IPS DF 6.9 (cell line): ENCODE results near the gene ABI3BP.

Experiments used
- DNase-seq: peaks from one replicate; pipeline ENCODE4 v3.0.0-alpha.2; 2013; ENCODE audit warnings: low read depth, low spot score
- H3K27ac ChIP-seq: one replicate; pipeline ENCODE4 v1.5.1; 2013; ENCODE audit warnings: low read length, control low read depth
- H3K27me3 ChIP-seq: 2 replicates; pipeline ENCODE4 v1.6.1; 2013; ENCODE audit warnings: mild to moderate bottlenecking, low read length; ENCODE audit not compliant: control insufficient read depth, insufficient read depth
- H3K36me3 ChIP-seq: 2 replicates; pipeline ENCODE4 v1.6.1; 2013; ENCODE audit warnings: low read length; ENCODE audit not compliant: control insufficient read depth, insufficient read depth
- H3K4me1 ChIP-seq: 2 replicates; pipeline ENCODE4 v1.6.1; 2013; ENCODE audit warnings: low read length; ENCODE audit not compliant: control insufficient read depth, insufficient read depth
- H3K4me3 ChIP-seq: 2 replicates; pipeline ENCODE4 v1.5.1; 2013; ENCODE audit warnings: mild to moderate bottlenecking, low read length
- H3K9me3 ChIP-seq: 2 replicates; pipeline ENCODE4 v1.6.1; 2013; ENCODE audit warnings: low read length, inconsistent platforms; ENCODE audit not compliant: control insufficient read depth, insufficient read depth
- WGBS: extraction: QIAGEN DNeasy Blood & Tissue Kit; methylation state at CpG from one replicate; pipeline ENCODE4 v1.1.7; 2013; ENCODE audit warnings: mixed read lengths, missing lambda C conversion rate; ENCODE audit not compliant: insufficient read length, insufficient coverage; 5-methylcytosine and 5-hydroxymethylcytosine counted together

ABI3BP gene

DNA sequence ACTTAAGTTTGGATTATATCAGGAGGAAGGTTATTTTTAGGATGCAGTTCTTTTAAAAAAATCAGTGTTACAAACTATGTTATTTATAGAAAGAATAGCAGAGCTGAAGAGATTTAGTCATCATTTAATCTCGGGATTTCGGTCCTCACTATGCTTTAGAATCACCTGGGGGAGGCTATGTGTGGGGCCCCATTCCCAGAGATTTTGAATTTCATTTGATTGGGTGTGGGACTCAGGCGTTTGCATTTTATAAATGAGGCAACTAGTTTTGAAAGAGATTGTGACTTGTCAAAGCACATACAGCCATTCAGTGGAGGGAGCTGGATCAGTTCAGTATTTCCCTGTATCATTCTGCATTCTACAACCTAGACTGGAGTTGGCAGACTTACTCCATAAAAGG is 247.1 kb downstream of the ABI3BP start:
- no peak for DNase-seq
- Histone ChIP-seq H3K9me3 (no peaks in the 10 kb centered on the region), H3K36me3 (peaks cover 5% of the 10 kb centered on the region; the same call in 1 of the 2 replicates), H3K4me1 (no peaks in the 10 kb centered on the region), H3K4me3 (no peak overlapping the region), H3K27me3 (no peaks in the 10 kb centered on the region), H3K27ac (no peak overlapping the region)
- whole genome bisulfite sequencing, result no CpG with 5 or more reads among the region's 3 CpGs

DNA sequence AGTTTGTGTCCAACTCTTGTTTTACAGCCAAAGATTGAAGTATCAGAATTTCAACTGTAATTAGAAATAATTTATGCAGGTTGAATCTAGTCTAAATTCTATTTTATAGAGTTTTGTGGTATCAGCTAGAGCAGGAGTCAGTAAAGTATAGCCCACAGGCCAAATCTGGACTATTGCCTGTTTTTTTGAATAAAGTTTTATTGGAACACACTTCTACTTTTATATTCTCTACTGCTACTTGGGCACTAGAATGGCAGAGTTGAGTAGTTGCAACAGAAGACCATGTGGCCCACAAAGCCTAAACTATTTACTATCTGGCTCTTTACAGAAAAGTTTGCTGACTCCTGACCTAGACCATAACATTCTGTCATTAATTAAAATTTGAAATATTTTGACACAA is 247.6 kb downstream of the ABI3BP start:
- H3K36me3 ChIP-seq, result peaks cover 5% of the 10 kb centered on the region; the same call in 1 of the 2 replicates

DNA sequence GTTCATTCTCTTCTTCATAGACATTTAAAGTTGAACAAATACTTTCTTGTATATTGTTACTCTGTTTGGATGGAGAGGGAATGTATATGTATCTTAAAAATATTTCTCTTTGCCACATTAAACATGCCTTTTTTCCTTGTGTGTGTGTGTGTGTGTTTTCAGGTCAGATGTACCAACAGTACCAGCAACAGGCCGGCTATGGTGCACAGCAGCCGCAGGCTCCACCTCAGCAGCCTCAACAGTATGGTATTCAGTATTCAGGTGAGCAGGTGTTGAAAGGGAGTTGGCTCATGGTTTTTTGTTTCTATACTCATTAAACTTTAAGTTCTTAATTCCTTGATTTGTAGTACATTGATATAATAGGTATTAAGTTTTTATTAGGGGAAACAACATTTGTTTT is 248.6 kb downstream of the ABI3BP start:
- Histone ChIP-seq H3K27me3 (no peaks in the 10 kb centered on the region), H3K4me3 (no peak overlapping the region), H3K36me3 (peaks cover 5% of the 10 kb centered on the region; the same call in 1 of the 2 replicates)

More for the DNA sequence above, 247.6 kb downstream of the ABI3BP start:
- no peaks in the 10 kb centered on the region for H3K9me3 ChIP-seq
- no peak overlapping the region for H3K27ac ChIP-seq
- no peaks in the 10 kb centered on the region for H3K4me1 ChIP-seq
- no peak overlapping the region for H3K4me3 ChIP-seq
- no peaks in the 10 kb centered on the region for H3K27me3 ChIP-seq
- no peak for DNase-seq

DNA sequence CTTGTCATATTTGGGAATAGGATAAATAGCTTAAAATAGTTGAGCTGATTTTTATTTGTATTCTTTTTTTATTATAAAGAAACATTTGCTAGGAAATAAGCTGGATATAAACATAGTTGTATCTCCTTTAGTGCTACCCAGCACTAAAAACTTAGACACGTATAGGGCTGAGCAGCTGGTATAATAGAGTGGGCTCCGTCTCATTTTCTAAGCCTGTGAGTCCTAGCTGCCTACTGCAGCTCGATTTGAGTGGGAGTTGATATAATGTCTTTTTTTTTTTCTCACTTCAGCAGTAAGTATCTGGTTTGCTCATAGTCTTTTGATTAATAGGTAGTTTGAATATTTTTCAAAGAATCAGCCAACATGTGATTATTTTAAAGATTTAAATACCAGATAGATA is 249.7 kb downstream of the ABI3BP start:
- Histone ChIP-seq H3K27ac (no peak overlapping the region), H3K27me3 (no peaks in the 10 kb centered on the region), H3K9me3 (no peaks in the 10 kb centered on the region), H3K4me3 (no peak overlapping the region), H3K36me3 (peaks cover 5% of the 10 kb centered on the region; the same call in 1 of the 2 replicates), H3K4me1 (no peaks in the 10 kb centered on the region)
- no CpG with 5 or more reads among the region's 3 CpGs for WGBS
- DNase-seq, result no peak

More for the DNA sequence above, 248.6 kb downstream of the ABI3BP start:
- WGBS, result no CpG with 5 or more reads among the region's 2 CpGs
- no peaks in the 10 kb centered on the region for H3K4me1 ChIP-seq
- no peaks in the 10 kb centered on the region for H3K9me3 ChIP-seq
- H3K27ac ChIP-seq, result no peak overlapping the region
- no peak for DNase-seq

DNA sequence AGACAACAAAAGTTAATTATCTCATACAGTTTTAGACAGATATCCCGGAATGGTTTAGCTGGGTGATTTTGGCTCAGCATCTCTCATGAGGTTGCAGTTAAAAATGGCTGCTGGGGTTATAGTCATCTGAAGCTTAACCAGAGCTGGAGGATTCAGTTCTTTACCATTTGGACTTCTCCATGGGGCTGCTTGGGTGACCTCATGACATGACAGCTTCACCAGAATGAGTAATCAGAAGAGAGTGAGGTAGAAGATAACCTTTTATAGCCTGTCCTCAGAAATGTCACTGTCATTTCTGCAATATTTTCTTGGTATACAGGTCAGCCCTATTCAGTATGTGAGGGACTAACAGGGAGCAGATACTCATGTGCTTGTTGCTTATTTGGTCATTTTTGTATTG is 253.0 kb downstream of the ABI3BP start:
- Histone ChIP-seq H3K4me3 (no peak overlapping the region), H3K27me3 (no peaks in the 10 kb centered on the region), H3K4me1 (0 out of 2 replicates have a peak, but pooled peaks cover 1% of the 10 kb centered on the region), H3K9me3 (no peaks in the 10 kb centered on the region), H3K36me3 (peaks cover 11% of the 10 kb centered on the region; the same call in 1 of the 2 replicates), H3K27ac (no peak overlapping the region)
- no CpG with 5 or more reads among the region's 1 CpG for WGBS
- DNase-seq, result no peak

DNA sequence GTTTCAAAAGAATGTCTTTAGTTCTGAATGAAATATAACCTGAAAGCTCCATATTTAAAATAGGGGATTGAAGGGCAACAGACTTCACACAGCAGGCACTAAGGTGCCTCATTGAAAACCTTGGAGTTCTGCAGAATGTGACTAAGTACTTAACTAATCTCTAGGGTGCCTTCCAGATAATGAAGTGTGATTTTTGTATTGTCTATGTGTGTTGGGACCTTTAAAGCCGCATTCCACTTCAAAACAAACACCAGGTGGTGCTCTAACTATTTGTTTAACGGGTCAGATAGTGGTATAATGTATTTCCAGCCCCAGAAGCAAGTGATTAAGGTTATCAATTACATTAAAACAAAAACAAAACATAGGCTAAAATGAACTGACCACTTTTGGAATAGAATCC is 255.9 kb downstream of the ABI3BP start:
- H3K4me1 ChIP-seq, result 0 out of 2 replicates have a peak, but pooled peaks cover 1% of the 10 kb centered on the region
- WGBS, result no CpG with 5 or more reads among the region's 2 CpGs
- H3K9me3 ChIP-seq, result no peaks in the 10 kb centered on the region
- no peak overlapping the region for H3K4me3 ChIP-seq
- DNase-seq, result no peak
- H3K36me3 ChIP-seq, result peaks cover 11% of the 10 kb centered on the region; the same call in 1 of the 2 replicates
- no peak overlapping the region for H3K27ac ChIP-seq
- H3K27me3 ChIP-seq, result no peaks in the 10 kb centered on the region

DNA sequence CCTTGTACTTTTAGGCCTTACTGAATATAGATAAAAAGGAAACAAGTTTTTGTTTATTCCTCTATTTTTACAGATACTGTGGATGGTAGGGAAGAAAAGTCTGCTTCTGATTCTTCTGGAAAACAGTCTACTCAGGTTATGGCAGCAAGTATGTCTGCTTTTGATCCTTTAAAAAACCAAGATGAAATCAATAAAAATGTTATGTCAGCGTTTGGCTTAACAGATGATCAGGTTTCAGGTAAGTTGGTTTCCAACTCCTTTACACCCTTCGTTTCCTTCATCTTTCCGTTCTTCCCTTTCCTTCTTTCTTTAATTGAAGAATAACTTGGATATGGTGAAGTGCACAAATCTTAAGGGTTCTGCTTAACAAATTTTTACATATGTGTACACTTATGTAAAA is 260.8 kb downstream of the ABI3BP start:
- H3K27ac ChIP-seq, result no peak overlapping the region
- H3K27me3 ChIP-seq, result no peaks in the 10 kb centered on the region
- H3K36me3 ChIP-seq, result peaks cover 5% of the 10 kb centered on the region; the same call in 1 of the 2 replicates
- H3K4me1 ChIP-seq, result 0 out of 2 replicates have a peak, but pooled peaks cover 1% of the 10 kb centered on the region
- no CpG with 5 or more reads among the region's 3 CpGs for WGBS
- H3K4me3 ChIP-seq, result no peak overlapping the region
- DNase-seq, result no peak
- H3K9me3 ChIP-seq, result no peaks in the 10 kb centered on the region

DNA sequence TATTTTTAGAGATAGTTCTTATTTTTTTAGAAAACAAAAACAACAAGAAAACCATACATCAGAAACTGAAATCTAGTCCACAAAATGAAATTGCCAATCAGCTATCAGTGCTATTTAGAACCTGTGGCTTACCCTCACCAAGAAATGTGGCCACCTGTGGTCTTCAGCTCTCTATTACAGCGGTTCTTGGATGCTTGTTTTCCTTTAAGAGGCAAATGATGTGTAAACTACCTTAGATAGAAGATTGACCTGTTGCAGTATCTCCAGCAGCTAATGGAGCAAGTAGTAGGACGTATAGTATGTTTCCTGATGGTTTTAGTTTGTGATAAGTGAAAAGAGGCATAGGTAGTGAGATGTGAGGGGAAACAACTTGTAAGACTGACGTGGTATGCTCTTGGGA is 262.7 kb downstream of the ABI3BP start:
- H3K36me3 ChIP-seq, result peaks cover 2% of the 10 kb centered on the region; the same call in 1 of the 2 replicates
- H3K4me3 ChIP-seq, result no peak overlapping the region
- DNase-seq, result no peak
- no peaks in the 10 kb centered on the region for H3K27me3 ChIP-seq
- no peaks in the 10 kb centered on the region for H3K4me1 ChIP-seq
- H3K9me3 ChIP-seq, result no peaks in the 10 kb centered on the region
- WGBS, result 100% methylated on average over 2 of the region's 3 CpGs
- H3K27ac ChIP-seq, result no peak overlapping the region

DNA sequence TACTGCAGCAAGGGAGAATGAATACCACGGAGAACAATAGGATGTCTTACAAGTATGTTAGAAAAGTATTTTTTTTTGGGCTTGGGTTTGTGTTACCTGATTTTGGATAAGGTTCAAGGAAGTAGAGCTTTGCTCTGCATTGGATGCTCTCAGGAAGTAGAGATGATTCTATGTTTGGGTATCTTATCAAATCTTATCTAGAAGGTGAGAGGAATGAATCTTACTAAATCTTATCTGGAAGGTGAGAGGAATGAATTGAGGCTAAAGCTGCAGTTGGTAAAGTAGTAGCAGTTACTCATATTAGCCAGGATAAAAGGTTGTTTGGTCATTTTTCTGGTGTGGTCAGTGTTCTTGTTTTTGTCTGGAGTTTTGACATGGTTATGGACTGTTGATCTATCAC is 266.5 kb downstream of the ABI3BP start:
- no peak for DNase-seq
- peaks cover 4% of the 10 kb centered on the region; the same call in 1 of the 2 replicates for H3K36me3 ChIP-seq
- H3K4me1 ChIP-seq, result no peaks in the 10 kb centered on the region; the same call in 1 of the 2 replicates
- no peaks in the 10 kb centered on the region for H3K9me3 ChIP-seq
- no peak overlapping the region for H3K27ac ChIP-seq
- H3K27me3 ChIP-seq, result no peaks in the 10 kb centered on the region
- WGBS, result no CpG with 5 or more reads among the region's 1 CpG
- H3K4me3 ChIP-seq, result no peak overlapping the region

DNA sequence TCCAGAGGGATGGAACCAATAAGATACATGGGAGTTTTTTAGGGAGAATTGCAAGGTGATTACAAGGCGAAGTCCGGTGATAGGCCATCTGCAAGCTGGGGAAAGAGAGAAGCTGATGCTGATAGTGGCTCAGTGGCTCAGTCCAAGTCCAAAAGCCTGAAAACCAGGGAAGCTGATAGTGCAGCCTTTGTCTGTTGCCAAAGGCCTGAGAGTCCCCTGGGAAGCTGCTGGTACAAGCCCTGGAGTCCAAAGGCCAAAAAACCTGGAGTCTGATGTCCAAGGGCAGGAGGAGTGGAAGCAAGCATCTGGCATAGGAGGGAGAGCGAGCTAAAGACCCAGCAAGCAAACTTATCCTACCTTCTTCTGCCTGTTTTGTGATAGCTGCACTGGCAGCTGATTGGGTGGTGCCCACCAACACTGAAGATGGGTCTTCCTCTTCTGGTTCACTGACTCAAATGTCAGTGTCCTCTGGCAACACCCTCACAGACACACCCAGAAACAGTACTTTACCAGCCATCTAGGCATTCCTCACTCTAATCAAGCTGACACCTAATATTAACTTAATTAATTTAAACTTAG is 267.2 kb downstream of the ABI3BP start:
- H3K27me3 ChIP-seq, result no peaks in the 10 kb centered on the region
- H3K36me3 ChIP-seq, result peaks cover 7% of the 10 kb centered on the region; the same call in 1 of the 2 replicates
- no peak overlapping the region for H3K27ac ChIP-seq
- no peaks in the 10 kb centered on the region for H3K9me3 ChIP-seq
- DNase-seq, result no peak
- no peaks in the 10 kb centered on the region; the same call in 1 of the 2 replicates for H3K4me1 ChIP-seq
- H3K4me3 ChIP-seq, result no peak overlapping the region
- no CpG with 5 or more reads among the region's 3 CpGs for WGBS

DNA sequence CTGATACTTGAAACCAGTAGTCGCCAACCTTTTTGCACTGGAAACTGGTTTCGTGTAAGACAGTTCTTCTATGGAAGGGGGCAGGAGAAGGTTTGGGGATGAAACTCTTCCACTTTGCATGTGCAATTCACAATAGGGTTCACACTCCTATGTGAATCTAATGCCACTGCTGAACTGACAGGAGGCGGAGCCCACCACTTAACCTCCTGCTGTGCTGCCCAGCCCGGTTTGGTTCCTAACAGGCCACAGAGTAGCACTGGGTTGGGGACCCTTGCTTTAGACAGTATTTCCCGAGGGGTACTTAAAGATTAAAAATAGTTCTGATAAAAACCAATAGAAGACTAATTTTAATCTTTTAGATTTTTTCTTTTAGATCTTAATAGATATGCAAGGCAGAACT is 272.8 kb downstream of the ABI3BP start:
- Histone ChIP-seq H3K36me3 (peaks cover 5% of the 10 kb centered on the region; the same call in 1 of the 2 replicates), H3K27me3 (no peaks in the 10 kb centered on the region), H3K4me1 (no peaks in the 10 kb centered on the region; the same call in 1 of the 2 replicates), H3K9me3 (no peaks in the 10 kb centered on the region), H3K27ac (no peak overlapping the region), H3K4me3 (no peak overlapping the region)
- no CpG with 5 or more reads among the region's 5 CpGs for WGBS
- no peak for DNase-seq
